GM23338 (cell line): ENCODE measurements around the gene PGPEP1. TPM values are rescaled to one million over a fixed set of nuclear protein-coding genes. Genes with fewer than 3 reads are reported as not detected.

Experiments used
- ATAC-seq: fragments of 200-7000 bp; cut with Tn5 transposase; 3 replicates; pipeline ENCODE4 v1.9.1; 2020
- DNase-seq: peaks from one replicate; pipeline ENCODE4 v3.0.0-alpha.2; 2015; ENCODE audit warnings: low spot score
- H2AFZ ChIP-seq: fragments of 200-600 bp; sonication (generic); 2 replicates; pipeline ENCODE4 v1.8.0; 2016; ENCODE audit warnings: antibody characterized with exemption, mild to moderate bottlenecking, moderate library complexity
- H3F3A ChIP-seq: fragments of 200-600 bp; sonication (generic); replicated peaks from 2 replicates; pipeline ENCODE4 v1.8.0; 2017; ENCODE audit warnings: antibody characterized with exemption, mixed run types, low read depth
- H3K27ac ChIP-seq: fragments of 200-600 bp; sonication (generic); 2 replicates; pipeline ENCODE4 v1.6.1; 2016; ENCODE audit warnings: low read depth
- H3K27me3 ChIP-seq: fragments of 200-600 bp; sonication (generic); 2 replicates; pipeline ENCODE4 v1.8.0; 2016; ENCODE audit warnings: mild to moderate bottlenecking, mixed run types, moderate library complexity; ENCODE audit not compliant: insufficient read depth
- H3K36me3 ChIP-seq: fragments of 200-600 bp; sonication (generic); 2 replicates; pipeline ENCODE4 v1.8.0; 2016; ENCODE audit warnings: mild to moderate bottlenecking; ENCODE audit not compliant: insufficient read depth
- H3K4me1 ChIP-seq: fragments of 200-600 bp; sonication (generic); 2 replicates; pipeline ENCODE4 v1.8.0; 2016; ENCODE audit warnings: mild to moderate bottlenecking, moderate library complexity; ENCODE audit not compliant: insufficient read depth
- H3K4me2 ChIP-seq: fragments of 200-600 bp; sonication (generic); 2 replicates; pipeline ENCODE4 v1.7.1; 2017; ENCODE audit warnings: mixed run types
- H3K4me3 ChIP-seq: fragments of 200-600 bp; sonication (generic); 2 replicates; pipeline ENCODE4 v1.6.1; 2016; ENCODE audit warnings: mixed run types
- H3K79me2 ChIP-seq: fragments of 200-600 bp; sonication (generic); replicated peaks from 2 replicates; pipeline ENCODE4 v1.8.0; 2017; ENCODE audit warnings: mild to moderate bottlenecking; ENCODE audit not compliant: insufficient read depth
- H3K9me2 ChIP-seq: fragments of 200-600 bp; sonication (generic); 2 replicates; pipeline ENCODE4 v1.8.0; 2017; ENCODE audit not compliant: insufficient read depth
- H4K20me1 ChIP-seq: fragments of 200-600 bp; sonication (generic); replicated peaks from 2 replicates; pipeline ENCODE4 v1.8.0; 2017; ENCODE audit warnings: mild to moderate bottlenecking; ENCODE audit not compliant: insufficient read depth
- H3K27ac Mint-ChIP-seq: 2 replicates; pipeline ENCODE4 v1.8.0; 2020; ENCODE audit warnings: inconsistent platforms, mild to moderate bottlenecking, moderate library complexity, mixed read lengths
- H3K27me3 Mint-ChIP-seq: 3 replicates; pipeline ENCODE4 v1.8.0; 2022; ENCODE audit warnings: low read depth, mild to moderate bottlenecking, moderate library complexity, mixed read lengths, inconsistent platforms; ENCODE audit not compliant: insufficient read depth, poor library complexity
- H3K36me3 Mint-ChIP-seq: 3 replicates; pipeline ENCODE4 v1.8.0; 2021; ENCODE audit warnings: low read depth, mild to moderate bottlenecking, inconsistent platforms, moderate library complexity, mixed read lengths
- H3K4me1 Mint-ChIP-seq: 3 replicates; pipeline ENCODE4 v1.8.0; 2020; ENCODE audit warnings: mild to moderate bottlenecking, inconsistent platforms, mixed read lengths
- H3K4me3 Mint-ChIP-seq: 3 replicates; pipeline ENCODE4 v1.8.0; 2021; ENCODE audit warnings: moderate library complexity, mild to moderate bottlenecking, inconsistent platforms, mixed read lengths
- H3K9me3 Mint-ChIP-seq: 3 replicates; pipeline ENCODE4 v1.8.0; 2020; ENCODE audit warnings: moderate library complexity, mild to moderate bottlenecking, inconsistent platforms, mixed read lengths
- CREB1 ChIP-seq: fragments of 250-450 bp; sonication (Bioruptor Pico); IDR thresholded peaks from 2 replicates; pipeline ENCODE4 v1.5.0; 2020; ENCODE audit warnings: low read depth, mild to moderate bottlenecking, moderate library complexity
- CTCF ChIP-seq, 2 experiments: fragments of 200-600 bp in 1 of 2; sonication (generic) in 1 of 2; conservative IDR thresholded peaks; 2 replicates each; pipeline versions ENCODE4 v1.5.1 to v1.6.1; 2016 to 2017; ENCODE audit warnings: antibody characterized with exemption in 2 of 2, low read depth in 2 of 2, mild to moderate bottlenecking in 2 of 2, moderate library complexity in 1 of 2
- ETS1 ChIP-seq: IDR thresholded peaks from 2 replicates; pipeline ENCODE4 v1.6.1; 2016; ENCODE audit warnings: antibody characterized with exemption
- EZH2 ChIP-seq: fragments of 200-600 bp; sonication (generic); IDR thresholded peaks from one replicate; pipeline ENCODE4 v1.8.0; 2017; ENCODE audit warnings: antibody characterized with exemption, mild to moderate bottlenecking, low read depth; ENCODE audit not compliant: unreplicated experiment
- EZH2phosphoT487 ChIP-seq: fragments of 200-600 bp; sonication (generic); IDR thresholded peaks from one replicate; pipeline ENCODE4 v1.8.1; 2018; ENCODE audit warnings: antibody characterized with exemption; ENCODE audit not compliant: unreplicated experiment
- JUNB ChIP-seq: IDR thresholded peaks from one replicate; pipeline ENCODE4 v1.6.1; 2016; ENCODE audit warnings: antibody characterized with exemption; ENCODE audit not compliant: unreplicated experiment
- NANOG ChIP-seq: IDR thresholded peaks from 2 replicates; pipeline ENCODE4 v1.6.1; 2016; ENCODE audit warnings: antibody characterized with exemption, borderline replicate concordance
- POLR2AphosphoS5 ChIP-seq: IDR thresholded peaks from 2 replicates; pipeline ENCODE4 v1.6.1; 2016; ENCODE audit warnings: antibody characterized with exemption, low read depth
- REST ChIP-seq: IDR thresholded peaks from one replicate; pipeline ENCODE4 v1.6.1; 2018; ENCODE audit warnings: antibody characterized with exemption; ENCODE audit not compliant: unreplicated experiment
- STAT1 ChIP-seq: IDR thresholded peaks from one replicate; pipeline ENCODE4 v1.6.1; 2016; ENCODE audit warnings: antibody characterized with exemption; ENCODE audit not compliant: unreplicated experiment
- ZNF114 ChIP-seq: fragments of 250-450 bp; sonication (Bioruptor Pico); IDR thresholded peaks from 2 replicates; pipeline ENCODE4 v1.5.0; 2020; ENCODE audit warnings: mild to moderate bottlenecking, moderate library complexity
- ZNF331 ChIP-seq: fragments of 250-450 bp; sonication (Bioruptor Pico); IDR thresholded peaks from 2 replicates; pipeline ENCODE4 v1.5.0; 2020; ENCODE audit warnings: low read depth, mild to moderate bottlenecking, moderate library complexity
- ZNF462 ChIP-seq: fragments of 250-450 bp; sonication (Bioruptor Pico); IDR thresholded peaks from 2 replicates; pipeline ENCODE4 v1.5.0; 2020; ENCODE audit warnings: mild to moderate bottlenecking, moderate library complexity
- polyA plus RNA-seq: library from polyadenylated mRNA; unstranded; fragments of >200 nt; fragmentation: Nextera tagmentation; extraction: Ambion mirVana; gene quantifications from 2 replicates; pipeline ENCODE4 v1.2.1, GENCODE V29; 2016
- total RNA-seq: library from RNA; depleted of rRNA; stranded (reverse); fragments of >200 nt; shearing (Covaris generic); gene quantifications from 2 replicates; pipeline ENCODE4 v1.2.3, GENCODE V29; 2014

PGPEP1 gene
- total and polyA plus RNA-seq, 2 experiments from 2014 or later, result 15.5 to 18.9 TPM

- Mint-ChIP-seq H3K36me3 (peaks cover 30% of the 10 kb centered on the region), H3K4me1 (peaks cover 32% of the 10 kb centered on the region), H3K9me3 (no peaks in the 10 kb centered on the region), H3K27me3 (peaks cover 18% of the 10 kb centered on the region), H3K27ac (peak overlapping the region; percentile 80), H3K4me3 (no peak overlapping the region; the same call in 2 of the 3 replicates)
- no peak overlapping the region for H2AFZ ChIP-seq
- H3K4me3 ChIP-seq, result no peak overlapping the region
- DNase-seq (no peak), ATAC-seq (no peak)
- no peaks in the 10 kb centered on the region for H3K9me2 ChIP-seq
- peaks cover 39% of the 10 kb centered on the region for H3F3A ChIP-seq
- H3K79me2 ChIP-seq, result no peaks in the 10 kb centered on the region
- peaks cover 30% of the 10 kb centered on the region for H3K4me1 ChIP-seq
- H3K27me3 ChIP-seq, result no peaks in the 10 kb centered on the region
- no peak overlapping the region for H3K4me2 ChIP-seq
- peaks cover 3% of the 10 kb centered on the region; the same call in 1 of the 2 replicates for H3K36me3 ChIP-seq
- 0 out of 2 replicates have a peak overlapping the region, but pooled peaks have one; percentile 55 for H3K27ac ChIP-seq
- TF ChIP-seq ZNF114 (CRISPR knock-in tag) (no peak), EZH2 (no peak), REST (no peak), JUNB (no peak), ETS1 (no peak), STAT1 (no peak), EZH2phosphoT487 (no peak), POLR2AphosphoS5 (no peak), ZNF462 (CRISPR knock-in tag) (no peak), NANOG (no peak), ZNF331 (no peak), CTCF (conservative IDR thresholded peaks at IDR 0.05; ENCODE audit: low read depth in 2 of 2) (no peak), CREB1 (CRISPR knock-in tag) (no peak)
- H4K20me1 ChIP-seq, result no peaks in the 10 kb centered on the region; the same call in 1 of the 2 replicates
These were observed 33.5 kb upstream of the PGPEP1 start for GRCh38 chr19:18306888-18307260.
